B cell (primary cell): ENCODE data around the gene ZNF91.

Source experiments
- CTCF ChIP-seq: fragments of 200-600 bp; IDR thresholded peaks from one replicate; pipeline ENCODE4 v1.8.0; 2022; ENCODE audit warnings: antibody characterized with exemption, mild to moderate bottlenecking
- EZH2 ChIP-seq: IDR thresholded peaks from 2 replicates; pipeline ENCODE4 v1.6.1; 2012; ENCODE audit warnings: borderline replicate concordance, low read depth, mild to moderate bottlenecking, moderate library complexity, low read length; ENCODE audit not compliant: insufficient read depth, poor library complexity, severe bottlenecking

- no peak for TF ChIP-seq CTCF
- no peak for TF ChIP-seq EZH2
These were observed 82.1 kb downstream of the ZNF91 start for GRCh38 chr19:23313196-23313595.
